Measurements from ENCODE around the gene THOC6. TPM values are rescaled to one million over a fixed set of nuclear protein-coding genes. Genes with fewer than 3 reads are reported as not detected.

THOC6 gene
- total and polyA plus RNA-seq, 2 experiments from 2014 or later, result 35.6 to 79.4 TPM

DNA sequence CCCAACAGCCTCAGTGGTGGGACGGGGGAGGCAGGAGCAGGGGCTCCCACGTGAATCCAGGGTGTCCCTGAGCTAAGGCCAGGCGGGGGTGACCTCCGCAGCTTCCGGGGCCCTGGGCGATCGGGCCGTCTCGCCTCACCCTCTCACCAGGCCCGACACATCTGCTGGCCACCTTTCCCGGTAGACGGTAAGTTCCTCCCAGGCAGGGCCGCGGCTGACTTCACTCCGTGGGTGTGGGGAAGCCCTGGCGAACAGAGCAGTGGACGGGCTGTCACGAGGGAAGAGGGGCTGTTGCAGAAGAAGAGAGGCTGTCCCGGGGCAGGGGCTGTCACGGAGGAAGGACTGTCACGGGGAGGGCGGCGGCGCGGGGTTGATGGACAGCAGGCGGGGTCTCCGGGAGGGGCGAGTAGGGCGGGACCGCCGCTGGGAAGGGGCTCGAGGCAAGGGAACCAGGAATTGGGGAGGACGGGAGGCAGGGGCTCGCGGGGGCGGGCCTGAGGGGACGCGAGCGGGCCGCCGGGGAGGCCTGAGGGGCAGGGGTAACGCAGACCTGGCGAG, 44.1 kb upstream of the THOC6 start:
- 16% methylated on average over 18 of the region's 43 CpGs for WGBS (ENCODE audit: low lambda C conversion rate, missing lambda C conversion rate)
- Histone ChIP-seq H3K4me2 (peak overlapping the region; percentile 98), H2AFZ (peak overlapping the region; percentile 25)

DNA sequence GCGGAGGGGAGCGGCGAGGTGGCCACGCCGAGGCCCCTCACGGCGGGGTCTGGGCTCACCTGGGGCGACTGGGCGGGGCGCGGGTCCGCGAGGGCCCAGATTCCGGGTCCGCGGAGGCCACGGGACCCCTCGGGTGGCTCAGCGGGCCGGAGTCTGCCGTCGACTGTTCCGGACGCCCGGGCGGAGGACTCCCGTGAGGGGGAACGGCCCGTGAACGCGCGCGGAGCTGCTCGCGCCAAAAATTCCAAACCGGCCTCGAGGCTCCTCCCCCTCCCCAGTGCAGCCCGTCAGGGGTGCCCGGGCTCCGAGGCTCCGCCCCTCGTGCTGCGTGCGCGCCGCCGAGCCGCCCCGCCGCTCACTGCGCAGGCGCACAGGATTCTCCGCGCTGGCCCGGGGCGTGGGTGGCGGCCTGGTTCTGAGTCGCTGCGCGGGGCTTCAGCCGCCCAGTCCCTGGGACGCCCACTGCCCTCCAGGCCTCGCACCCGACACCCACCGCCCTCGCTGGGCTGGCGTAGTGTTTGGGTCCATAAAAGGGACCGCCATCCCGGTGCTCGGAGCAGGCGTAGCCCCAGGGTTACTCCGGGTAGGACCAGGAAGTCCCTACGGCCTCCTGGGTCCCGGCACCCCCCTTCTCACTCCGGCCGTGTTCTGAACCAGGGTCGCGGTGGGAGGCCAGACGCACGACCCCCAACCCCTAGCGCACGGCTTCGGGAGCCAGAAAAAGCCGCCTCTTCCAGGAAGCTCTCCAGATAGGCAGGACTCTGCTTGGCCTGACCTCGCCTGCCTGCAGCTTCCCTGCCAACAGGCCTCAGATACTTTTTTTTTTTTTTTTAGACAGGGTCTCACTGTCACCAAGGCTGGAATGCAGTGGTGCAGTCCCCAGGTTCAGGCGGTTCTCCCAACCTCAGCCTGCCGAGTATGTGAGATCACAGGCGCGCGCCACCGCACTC, 43.3 kb upstream of the THOC6 start, which contains the start of gene PKMYT1:
Gene PKMYT1, minus strand, starts transcription at position 220 of the 950 bp plus-strand sequence. CDS start 789 bp downstream, outside the sequence.
- H3K9me2 ChIP-seq (replicated peaks; ENCODE audit: insufficient read depth), result no peaks in the 10 kb centered on the region
- peak; percentile 97 for DNase-seq (ENCODE audit: low spot score)
- no peak for TF ChIP-seq EZH2 (IDR thresholded peaks at IDR 0.05; ENCODE audit: borderline replicate concordance)
- TF ChIP-seq, protein P1, sequence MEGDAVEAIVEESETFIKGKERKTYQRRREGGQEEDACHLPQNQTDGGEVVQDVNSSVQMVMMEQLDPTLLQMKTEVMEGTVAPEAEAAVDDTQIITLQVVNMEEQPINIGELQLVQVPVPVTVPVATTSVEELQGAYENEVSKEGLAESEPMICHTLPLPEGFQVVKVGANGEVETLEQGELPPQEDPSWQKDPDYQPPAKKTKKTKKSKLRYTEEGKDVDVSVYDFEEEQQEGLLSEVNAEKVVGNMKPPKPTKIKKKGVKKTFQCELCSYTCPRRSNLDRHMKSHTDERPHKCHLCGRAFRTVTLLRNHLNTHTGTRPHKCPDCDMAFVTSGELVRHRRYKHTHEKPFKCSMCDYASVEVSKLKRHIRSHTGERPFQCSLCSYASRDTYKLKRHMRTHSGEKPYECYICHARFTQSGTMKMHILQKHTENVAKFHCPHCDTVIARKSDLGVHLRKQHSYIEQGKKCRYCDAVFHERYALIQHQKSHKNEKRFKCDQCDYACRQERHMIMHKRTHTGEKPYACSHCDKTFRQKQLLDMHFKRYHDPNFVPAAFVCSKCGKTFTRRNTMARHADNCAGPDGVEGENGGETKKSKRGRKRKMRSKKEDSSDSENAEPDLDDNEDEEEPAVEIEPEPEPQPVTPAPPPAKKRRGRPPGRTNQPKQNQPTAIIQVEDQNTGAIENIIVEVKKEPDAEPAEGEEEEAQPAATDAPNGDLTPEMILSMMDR (IDR thresholded peaks at IDR 0.05; ENCODE audit: poor library complexity), result no peak
- no peak for TF ChIP-seq EZH2phosphoT487 (IDR thresholded peaks at IDR 0.05; ENCODE audit: low read depth, severe bottlenecking, unreplicated experiment)
- H3K27ac ChIP-seq, result peak within 1 kb of the TSS; percentile 93
- H3K4me1 ChIP-seq (ENCODE audit: insufficient read depth), result peaks cover 9% of the 10 kb centered on the region
- peak within 1 kb of the TSS; percentile 95 for H2AFZ ChIP-seq
- no peaks in the 10 kb centered on the region for H3K9me3 ChIP-seq (ENCODE audit: low read depth)
- H3K4me2 ChIP-seq, result peak within 1 kb of the TSS; percentile 98
- WGBS (ENCODE audit: low lambda C conversion rate, missing lambda C conversion rate), result 14% methylated on average over 50 of the region's 91 CpGs
- no peaks in the 10 kb centered on the region for H3K36me3 ChIP-seq (replicated peaks; ENCODE audit: insufficient read depth, low read depth)
- H3K4me3 ChIP-seq, result peak within 1 kb of the TSS; percentile 82
- H4K20me1 ChIP-seq (ENCODE audit: insufficient read depth, poor library complexity, severe bottlenecking), result no peaks in the 10 kb centered on the region
- no peaks in the 10 kb centered on the region for H3K27me3 ChIP-seq
- H3K79me2 ChIP-seq, result peaks cover 5% of the 10 kb centered on the region

More for the DNA sequence above, 44.1 kb upstream of the THOC6 start:
- Histone ChIP-seq H3K27me3 (no peaks in the 10 kb centered on the region), H4K20me1 (ENCODE audit: insufficient read depth, poor library complexity, severe bottlenecking) (no peaks in the 10 kb centered on the region), H3K4me1 (ENCODE audit: insufficient read depth) (peaks cover 9% of the 10 kb centered on the region), H3K27ac (no peak overlapping the region), H3K36me3 (replicated peaks; ENCODE audit: insufficient read depth, low read depth) (no peaks in the 10 kb centered on the region), H3K9me3 (ENCODE audit: low read depth) (no peaks in the 10 kb centered on the region), H3K4me3 (peak overlapping the region; percentile 67), H3K9me2 (replicated peaks; ENCODE audit: insufficient read depth) (no peaks in the 10 kb centered on the region), H3K79me2 (peaks cover 5% of the 10 kb centered on the region)
- DNase-seq (ENCODE audit: low spot score), result no peak
- TF ChIP-seq EZH2phosphoT487 (IDR thresholded peaks at IDR 0.05; ENCODE audit: low read depth, severe bottlenecking, unreplicated experiment), result no peak
- no peak for TF ChIP-seq EZH2 (IDR thresholded peaks at IDR 0.05; ENCODE audit: borderline replicate concordance)
- TF ChIP-seq, protein P1 (IDR thresholded peaks at IDR 0.05; ENCODE audit: poor library complexity), result no peak

DNA sequence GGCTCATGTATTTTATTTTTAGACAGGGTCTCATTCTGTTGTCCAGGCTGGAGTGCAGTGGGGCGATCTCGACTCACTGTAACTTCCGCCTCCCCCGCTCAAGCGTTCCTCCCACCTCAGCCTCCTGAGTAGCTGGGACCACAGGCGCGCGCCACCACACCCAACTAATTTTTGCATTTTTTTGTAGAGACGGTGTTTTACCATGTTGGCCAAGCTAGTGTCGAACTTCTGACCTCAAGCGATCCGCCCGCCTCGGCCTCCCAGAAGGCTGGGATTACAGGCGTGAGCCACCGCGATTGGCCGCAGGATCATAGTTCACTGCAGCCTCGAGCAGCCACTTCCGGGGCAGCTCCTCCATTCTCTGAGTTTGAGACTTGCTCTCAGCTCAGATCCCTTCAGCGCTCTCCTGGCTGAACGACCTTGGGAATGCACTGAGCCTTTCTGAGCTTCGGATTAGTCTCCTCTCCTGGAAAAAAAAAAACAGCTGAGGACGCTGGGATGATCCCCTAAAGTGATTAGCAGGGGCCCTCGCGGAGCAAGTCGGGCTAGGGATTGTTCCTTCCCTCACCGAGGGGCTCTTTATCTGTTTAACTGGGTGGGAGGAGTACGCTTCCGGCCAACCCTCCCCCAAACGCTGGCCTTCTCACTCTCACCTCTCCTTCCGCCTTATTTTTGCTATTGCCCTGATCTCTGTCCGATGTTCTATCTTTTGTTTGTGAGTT, 42.5 kb upstream of the THOC6 start:
- Histone ChIP-seq H3K4me2 (peak overlapping the region; percentile 98), H3K36me3 (replicated peaks; ENCODE audit: insufficient read depth, low read depth) (no peaks in the 10 kb centered on the region), H3K4me1 (ENCODE audit: insufficient read depth) (peaks cover 9% of the 10 kb centered on the region), H3K9me3 (ENCODE audit: low read depth) (no peaks in the 10 kb centered on the region), H3K79me2 (peaks cover 5% of the 10 kb centered on the region), H2AFZ (peak overlapping the region; percentile 95), H4K20me1 (ENCODE audit: insufficient read depth, poor library complexity, severe bottlenecking) (no peaks in the 10 kb centered on the region), H3K27ac (peak overlapping the region; percentile 93), H3K9me2 (replicated peaks; ENCODE audit: insufficient read depth) (no peaks in the 10 kb centered on the region), H3K27me3 (no peaks in the 10 kb centered on the region), H3K4me3 (no peak overlapping the region)
- DNase-seq (ENCODE audit: low spot score), result no peak
- WGBS (ENCODE audit: low lambda C conversion rate, missing lambda C conversion rate), result 32% methylated on average over 33 of the region's 33 CpGs
- TF ChIP-seq, protein P1 (IDR thresholded peaks at IDR 0.05; ENCODE audit: poor library complexity), result no peak

Measured in hepatocyte (in vitro differentiated cells).